Nephron (organoid): ENCODE data around the gene CHST2.

ENCODE experiments used
- H3K27ac Mint-ChIP-seq, 3 experiments: 2 replicates each; pipeline ENCODE4 v1.8.0; 2020; ENCODE audit warnings: mixed read lengths in 3 of 3, mild to moderate bottlenecking in 2 of 3, moderate library complexity in 1 of 3
- H3K27me3 Mint-ChIP-seq: 2 replicates; pipeline ENCODE4 v1.8.0; 2021; ENCODE audit warnings: low read depth, mild to moderate bottlenecking, moderate library complexity, mixed read lengths
- H3K36me3 Mint-ChIP-seq: 2 replicates; pipeline ENCODE4 v1.8.0; 2020; ENCODE audit warnings: low read depth, mixed read lengths
- H3K4me1 Mint-ChIP-seq: 2 replicates; pipeline ENCODE4 v1.8.0; 2020; ENCODE audit warnings: mixed read lengths
- H3K4me3 Mint-ChIP-seq, 3 experiments: 2 replicates each; pipeline ENCODE4 v1.8.0; 2020; ENCODE audit warnings: mild to moderate bottlenecking in 3 of 3, mixed read lengths in 3 of 3, moderate library complexity in 2 of 3
- H3K9me3 Mint-ChIP-seq: 2 replicates; pipeline ENCODE4 v1.8.0; 2020; ENCODE audit warnings: mixed read lengths
- TF ChIP-seq, protein P1 (sequence below), 3 experiments: fragments of 200-600 bp; sonication (generic); IDR thresholded peaks; one replicate each; pipeline ENCODE4 v1.5.0; 2021; ENCODE audit warnings: antibody characterized with exemption in 3 of 3; ENCODE audit not compliant: unreplicated experiment in 3 of 3

The CHST2 gene

DNA sequence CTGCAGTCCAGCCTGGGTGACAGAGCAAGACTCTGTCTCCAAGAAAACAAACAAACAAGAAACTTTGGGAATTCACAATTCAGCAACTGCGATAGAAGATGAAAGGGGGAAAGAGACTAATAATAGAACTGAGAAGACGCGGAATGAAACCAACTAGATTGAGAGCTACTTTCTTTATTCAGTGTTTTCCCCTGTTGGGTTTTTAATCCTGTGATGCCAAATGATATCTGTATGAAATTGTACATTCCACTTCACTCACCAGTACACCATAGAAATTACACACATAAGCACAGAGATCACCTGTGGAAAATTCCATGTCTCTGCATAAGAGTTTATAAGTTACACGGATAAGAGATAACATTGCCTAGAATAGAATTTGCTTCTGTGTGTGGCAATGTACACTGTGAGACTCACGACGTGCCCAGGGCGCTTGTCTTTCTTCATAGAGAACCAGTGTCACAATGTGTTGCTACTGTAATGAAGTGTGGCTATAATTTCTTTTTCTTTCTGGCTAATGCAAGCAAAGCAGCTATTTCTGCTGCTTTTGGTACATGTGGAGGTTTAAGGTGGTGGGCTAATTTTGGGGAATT is 17.7 kb upstream of the CHST2 start:
- peaks cover 9% of the 10 kb centered on the region for H3K27me3 Mint-ChIP-seq
- H3K4me3 Mint-ChIP-seq = no peak overlapping the region
- peaks cover 11% of the 10 kb centered on the region for H3K36me3 Mint-ChIP-seq
- H3K4me1 Mint-ChIP-seq = peaks cover 18% of the 10 kb centered on the region
- no peak overlapping the region for H3K27ac Mint-ChIP-seq
- TF ChIP-seq, protein P1, sequence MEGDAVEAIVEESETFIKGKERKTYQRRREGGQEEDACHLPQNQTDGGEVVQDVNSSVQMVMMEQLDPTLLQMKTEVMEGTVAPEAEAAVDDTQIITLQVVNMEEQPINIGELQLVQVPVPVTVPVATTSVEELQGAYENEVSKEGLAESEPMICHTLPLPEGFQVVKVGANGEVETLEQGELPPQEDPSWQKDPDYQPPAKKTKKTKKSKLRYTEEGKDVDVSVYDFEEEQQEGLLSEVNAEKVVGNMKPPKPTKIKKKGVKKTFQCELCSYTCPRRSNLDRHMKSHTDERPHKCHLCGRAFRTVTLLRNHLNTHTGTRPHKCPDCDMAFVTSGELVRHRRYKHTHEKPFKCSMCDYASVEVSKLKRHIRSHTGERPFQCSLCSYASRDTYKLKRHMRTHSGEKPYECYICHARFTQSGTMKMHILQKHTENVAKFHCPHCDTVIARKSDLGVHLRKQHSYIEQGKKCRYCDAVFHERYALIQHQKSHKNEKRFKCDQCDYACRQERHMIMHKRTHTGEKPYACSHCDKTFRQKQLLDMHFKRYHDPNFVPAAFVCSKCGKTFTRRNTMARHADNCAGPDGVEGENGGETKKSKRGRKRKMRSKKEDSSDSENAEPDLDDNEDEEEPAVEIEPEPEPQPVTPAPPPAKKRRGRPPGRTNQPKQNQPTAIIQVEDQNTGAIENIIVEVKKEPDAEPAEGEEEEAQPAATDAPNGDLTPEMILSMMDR (IDR thresholded peaks at IDR 0.05; ENCODE audit: unreplicated experiment in 3 of 3) = no peak
- H3K9me3 Mint-ChIP-seq = peaks cover 29% of the 10 kb centered on the region

DNA sequence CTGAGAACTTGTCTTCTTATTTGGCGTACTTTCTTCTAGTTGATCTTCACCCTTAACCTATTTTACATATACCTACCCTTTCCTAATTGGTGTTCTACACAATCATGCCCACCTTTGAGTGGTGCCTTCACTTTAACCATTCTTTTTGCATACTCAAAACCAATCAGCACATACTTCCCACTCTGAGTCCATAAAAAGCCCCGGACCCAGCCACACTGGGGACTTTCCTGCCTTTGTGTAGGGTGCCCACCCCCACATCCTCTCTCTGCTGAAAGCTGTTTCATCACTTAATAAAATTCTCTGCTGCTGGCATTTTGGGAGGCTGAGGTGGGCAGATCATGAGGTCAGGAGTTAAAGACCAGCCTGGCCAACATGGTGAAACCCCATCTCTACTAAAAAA is 15.9 kb upstream of the CHST2 start:
- Mint-ChIP-seq H3K4me3 (no peak overlapping the region), H3K36me3 (peaks cover 11% of the 10 kb centered on the region), H3K9me3 (peaks cover 32% of the 10 kb centered on the region), H3K27me3 (peaks cover 9% of the 10 kb centered on the region), H3K4me1 (peaks cover 18% of the 10 kb centered on the region), H3K27ac (no peak overlapping the region)
- TF ChIP-seq, protein P1 (IDR thresholded peaks at IDR 0.05; ENCODE audit: unreplicated experiment in 3 of 3) = no peak

DNA sequence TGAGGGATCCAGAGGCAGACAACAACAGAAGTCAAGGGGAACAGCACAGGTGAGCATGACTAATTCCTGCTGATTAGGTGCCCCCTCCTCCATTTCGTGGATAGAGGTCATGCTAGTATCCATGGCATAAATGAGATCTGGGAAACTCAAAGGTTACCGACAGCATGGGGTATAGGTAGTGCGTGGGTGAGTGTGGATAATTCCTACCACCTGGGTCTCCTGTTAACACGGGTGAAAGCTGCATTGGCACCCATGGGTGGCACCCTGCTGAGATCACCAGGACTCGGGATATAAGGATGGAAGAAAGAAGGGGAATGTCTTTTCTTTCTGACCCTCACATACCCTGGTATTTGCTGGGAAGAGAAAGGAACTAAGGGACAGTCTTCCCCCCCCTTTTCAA is 14.4 kb upstream of the CHST2 start:
- Mint-ChIP-seq H3K9me3 (peaks cover 32% of the 10 kb centered on the region), H3K27me3 (peaks cover 12% of the 10 kb centered on the region), H3K4me3 (no peak overlapping the region), H3K27ac (no peak overlapping the region), H3K36me3 (peaks cover 11% of the 10 kb centered on the region), H3K4me1 (peaks cover 4% of the 10 kb centered on the region)
- TF ChIP-seq, protein P1 (IDR thresholded peaks at IDR 0.05; ENCODE audit: unreplicated experiment in 3 of 3) = no peak

DNA sequence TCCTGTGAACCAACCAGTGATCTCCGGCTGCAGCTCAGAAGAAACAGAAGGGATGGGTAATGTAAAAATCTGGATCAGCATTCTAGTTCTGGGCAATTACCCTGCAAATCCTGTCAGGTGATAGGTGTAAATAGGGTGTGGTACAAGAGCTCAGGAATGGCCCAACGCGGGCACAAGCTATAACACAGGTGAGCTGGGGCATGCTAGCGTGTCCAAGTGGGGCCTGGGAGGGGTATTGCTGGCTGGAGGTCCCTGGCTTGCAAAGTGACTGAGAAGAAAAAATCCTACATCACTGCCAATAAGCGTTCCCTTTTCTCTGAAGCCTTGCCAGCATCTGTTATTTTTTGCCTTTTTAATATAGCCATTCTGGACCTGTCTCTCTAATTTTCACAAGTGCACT is 9.7 kb upstream of the CHST2 start:
- TF ChIP-seq, protein P1 (IDR thresholded peaks at IDR 0.05; ENCODE audit: unreplicated experiment in 3 of 3) = no peak
- H3K36me3 Mint-ChIP-seq = peaks cover 9% of the 10 kb centered on the region

DNA sequence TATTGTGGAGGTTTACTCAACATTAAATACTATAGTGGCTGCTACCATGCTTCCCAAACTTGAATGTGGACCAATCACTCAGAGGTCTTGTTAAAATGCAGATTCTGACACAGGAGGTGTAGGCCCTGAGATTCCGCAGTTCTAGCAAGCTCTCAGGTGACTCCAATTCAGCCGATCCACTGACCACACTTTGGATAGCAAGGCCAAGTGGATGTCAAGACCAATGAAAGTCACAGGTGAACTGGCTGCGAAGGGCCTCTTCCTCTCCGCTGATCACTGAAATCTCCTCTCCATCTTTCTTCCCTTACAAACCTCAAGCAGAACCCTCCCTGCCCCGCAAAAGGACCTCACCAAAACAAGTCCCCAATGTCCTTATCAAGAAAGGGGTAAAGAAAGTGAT is 9.2 kb upstream of the CHST2 start:
- Mint-ChIP-seq H3K27me3 (peaks cover 17% of the 10 kb centered on the region), H3K9me3 (peaks cover 15% of the 10 kb centered on the region), H3K4me1 (no peaks in the 10 kb centered on the region), H3K36me3 (peaks cover 7% of the 10 kb centered on the region), H3K27ac (no peak overlapping the region), H3K4me3 (no peak overlapping the region)
- TF ChIP-seq, protein P1 (IDR thresholded peaks at IDR 0.05; ENCODE audit: unreplicated experiment in 3 of 3) = no peak

More for the DNA sequence above, 9.7 kb upstream of the CHST2 start:
- Mint-ChIP-seq H3K27ac (no peak overlapping the region), H3K9me3 (peaks cover 19% of the 10 kb centered on the region), H3K4me3 (no peak overlapping the region), H3K4me1 (no peaks in the 10 kb centered on the region), H3K27me3 (peaks cover 19% of the 10 kb centered on the region)

DNA sequence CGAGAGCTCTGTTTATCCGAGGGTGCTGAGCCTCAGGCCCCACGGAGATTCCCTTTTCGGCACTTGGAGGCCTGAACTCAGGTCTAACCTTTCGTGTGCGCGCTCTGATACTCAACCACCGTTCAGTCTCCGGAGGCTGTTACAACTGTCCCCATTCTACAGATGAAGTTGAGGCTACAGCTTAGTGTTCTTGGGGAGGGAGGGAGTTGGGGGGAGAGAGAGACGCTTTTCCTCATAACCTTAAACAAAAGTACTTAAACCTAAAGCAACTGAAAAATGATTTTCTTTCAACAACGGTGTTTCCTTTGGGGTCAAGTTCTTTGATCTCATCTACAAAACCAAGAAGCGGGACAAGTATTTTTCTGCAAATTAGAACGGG is 952 bp upstream of the CHST2 start:
- TF ChIP-seq, protein P1 (IDR thresholded peaks at IDR 0.05; ENCODE audit: unreplicated experiment in 3 of 3) = no peak
- Mint-ChIP-seq H3K27me3 (peaks cover 54% of the 10 kb centered on the region), H3K4me3 (peak overlapping the region; percentile 91 to 93 (median 92)), H3K9me3 (no peaks in the 10 kb centered on the region), H3K36me3 (peaks cover 12% of the 10 kb centered on the region), H3K4me1 (peaks cover 30% of the 10 kb centered on the region), H3K27ac (peak overlapping the region; percentile 89 to 96 (median 91))
